ENCODE results near the gene FYN. TPM values are rescaled to one million over a fixed set of nuclear protein-coding genes. Genes with fewer than 3 reads are reported as not detected.
A peak's percentile ranks its signal among the peaks of the same experiment; 100 is the strongest.

FYN gene
- total and polyA plus RNA-seq, 2 donors: 93.9 to 97.6 TPM

DNA sequence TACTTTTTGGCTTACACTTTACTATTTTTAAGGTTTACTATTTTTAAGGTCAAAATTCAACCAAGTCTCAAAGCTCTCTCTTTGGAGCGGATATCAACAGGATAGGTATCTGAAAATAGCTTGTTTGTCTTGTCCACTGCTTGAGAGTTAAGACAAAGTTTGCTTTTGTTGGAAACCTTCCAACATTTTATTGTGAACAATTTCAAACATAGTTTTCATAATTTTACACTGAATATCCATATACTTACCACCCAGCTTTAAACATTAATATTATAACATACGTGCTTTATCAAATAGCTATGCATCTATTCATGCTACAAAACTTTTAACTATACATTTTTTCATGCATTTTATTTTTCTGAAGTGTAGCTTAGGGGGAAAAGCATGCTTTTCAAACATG, 109.9 kb downstream of the FYN start:
- Histone ChIP-seq H3K4me1 (ENCODE audit: control insufficient read depth in 2 of 2, insufficient read depth in 2 of 2, low read length in 2 of 2) (peaks cover 51 to 70% of the 10 kb centered on the region in 2 donors), H3K36me3 (ENCODE audit: control insufficient read depth in 2 of 2, insufficient read depth in 2 of 2, low read length in 1 of 2) (peaks cover 9 to 11% of the 10 kb centered on the region in 2 donors), H3K4me3 (ENCODE audit: low read length in 2 of 2) (no peak overlapping the region), H3K9me3 (ENCODE audit: control insufficient read depth in 2 of 2, insufficient read depth in 1 of 2, low read length in 1 of 2) (no peaks in the 10 kb centered on the region), H3K27me3 (ENCODE audit: control insufficient read depth in 2 of 2, insufficient read depth in 1 of 2, low read length in 1 of 2) (no peaks in the 10 kb centered on the region), H3K27ac (ENCODE audit: low read depth in 1 of 2, low read length in 1 of 2) (no peak overlapping the region)
- DNase-seq (ENCODE audit: low read depth in 6 of 9, low spot score in 9 of 9): no peak
- WGBS: 98% methylated on average over 2 of the region's 2 CpGs

DNA sequence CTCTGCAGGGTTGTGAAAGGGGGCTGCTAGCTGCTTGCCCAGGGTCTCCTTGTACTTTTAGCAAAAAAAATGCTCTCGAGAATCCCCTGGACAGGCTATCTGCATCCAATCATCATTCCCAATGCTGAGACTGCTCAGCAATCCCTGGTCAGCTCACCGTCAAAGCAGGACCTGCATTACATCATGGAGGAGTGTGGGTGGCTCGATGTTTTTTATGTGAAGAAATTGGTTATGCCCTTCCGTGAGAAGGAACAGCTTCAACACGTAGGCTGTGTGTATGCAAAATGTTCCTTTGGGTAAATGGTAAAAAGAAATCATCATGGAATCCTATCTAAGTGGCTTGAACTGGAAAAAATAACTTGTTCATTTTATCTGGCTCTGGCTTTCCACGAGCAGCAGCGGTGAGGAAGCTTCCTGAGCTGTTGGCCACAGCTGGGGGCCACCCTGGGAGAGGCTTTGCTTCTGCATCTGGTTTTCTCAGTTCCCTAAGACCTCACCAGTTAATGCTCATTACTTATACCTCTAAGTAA, 111.4 kb downstream of the FYN start:
- peaks cover 43 to 75% of the 10 kb centered on the region in 2 donors for H3K4me1 ChIP-seq (ENCODE audit: control insufficient read depth in 2 of 2, insufficient read depth in 2 of 2, low read length in 2 of 2)

DNA sequence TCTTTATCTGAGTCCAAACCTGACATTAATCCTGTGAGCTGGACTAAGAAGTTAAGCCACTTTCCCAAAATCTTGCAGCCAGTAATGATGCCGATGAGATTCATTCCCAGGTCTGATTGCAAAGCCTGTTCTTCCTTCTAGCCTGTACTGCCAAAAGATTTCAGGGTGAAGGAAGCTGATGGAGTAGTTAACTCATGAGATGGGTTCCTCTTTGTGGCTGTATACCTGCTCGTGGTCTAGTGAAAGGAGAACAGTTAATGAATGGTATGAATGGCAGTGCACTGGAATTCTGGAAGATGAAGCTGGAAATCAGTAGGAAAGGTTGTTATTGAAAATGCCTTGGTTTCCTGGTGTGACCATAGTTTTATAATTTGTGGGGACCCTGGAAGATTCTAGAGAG, 112.0 kb downstream of the FYN start:
- WGBS: 47% methylated on average over 2 of the region's 2 CpGs
- no peaks in the 10 kb centered on the region for H3K9me3 ChIP-seq (ENCODE audit: control insufficient read depth in 2 of 2, insufficient read depth in 1 of 2, low read length in 1 of 2)
- no peak overlapping the region for H3K4me3 ChIP-seq (ENCODE audit: low read length in 2 of 2)
- no peaks in the 10 kb centered on the region for H3K27me3 ChIP-seq (ENCODE audit: control insufficient read depth in 2 of 2, insufficient read depth in 1 of 2, low read length in 1 of 2)
- peak overlapping the region in 1 of 2 donors; percentile 84 for H3K27ac ChIP-seq (ENCODE audit: low read depth in 1 of 2, low read length in 1 of 2)
- H3K36me3 ChIP-seq (ENCODE audit: control insufficient read depth in 2 of 2, insufficient read depth in 2 of 2, low read length in 1 of 2): peaks cover 9 to 11% of the 10 kb centered on the region in 2 donors
- peaks cover 43 to 72% of the 10 kb centered on the region in 2 donors for H3K4me1 ChIP-seq (ENCODE audit: control insufficient read depth in 2 of 2, insufficient read depth in 2 of 2, low read length in 2 of 2)
- DNase-seq (ENCODE audit: low read depth in 6 of 9, low spot score in 9 of 9): no peak

More for the DNA sequence above, 111.4 kb downstream of the FYN start:
- WGBS: 50% methylated on average over 7 of the region's 7 CpGs
- Histone ChIP-seq H3K4me3 (ENCODE audit: low read length in 2 of 2) (no peak overlapping the region), H3K36me3 (ENCODE audit: control insufficient read depth in 2 of 2, insufficient read depth in 2 of 2, low read length in 1 of 2) (peaks cover 9 to 11% of the 10 kb centered on the region in 2 donors), H3K27me3 (ENCODE audit: control insufficient read depth in 2 of 2, insufficient read depth in 1 of 2, low read length in 1 of 2) (no peaks in the 10 kb centered on the region), H3K27ac (ENCODE audit: low read depth in 1 of 2, low read length in 1 of 2) (peak overlapping the region in 1 of 2 donors; percentile 44), H3K9me3 (ENCODE audit: control insufficient read depth in 2 of 2, insufficient read depth in 1 of 2, low read length in 1 of 2) (no peaks in the 10 kb centered on the region)
- DNase-seq (ENCODE audit: low read depth in 6 of 9, low spot score in 9 of 9): peak in 1 of 9 donors; percentile 54

DNA sequence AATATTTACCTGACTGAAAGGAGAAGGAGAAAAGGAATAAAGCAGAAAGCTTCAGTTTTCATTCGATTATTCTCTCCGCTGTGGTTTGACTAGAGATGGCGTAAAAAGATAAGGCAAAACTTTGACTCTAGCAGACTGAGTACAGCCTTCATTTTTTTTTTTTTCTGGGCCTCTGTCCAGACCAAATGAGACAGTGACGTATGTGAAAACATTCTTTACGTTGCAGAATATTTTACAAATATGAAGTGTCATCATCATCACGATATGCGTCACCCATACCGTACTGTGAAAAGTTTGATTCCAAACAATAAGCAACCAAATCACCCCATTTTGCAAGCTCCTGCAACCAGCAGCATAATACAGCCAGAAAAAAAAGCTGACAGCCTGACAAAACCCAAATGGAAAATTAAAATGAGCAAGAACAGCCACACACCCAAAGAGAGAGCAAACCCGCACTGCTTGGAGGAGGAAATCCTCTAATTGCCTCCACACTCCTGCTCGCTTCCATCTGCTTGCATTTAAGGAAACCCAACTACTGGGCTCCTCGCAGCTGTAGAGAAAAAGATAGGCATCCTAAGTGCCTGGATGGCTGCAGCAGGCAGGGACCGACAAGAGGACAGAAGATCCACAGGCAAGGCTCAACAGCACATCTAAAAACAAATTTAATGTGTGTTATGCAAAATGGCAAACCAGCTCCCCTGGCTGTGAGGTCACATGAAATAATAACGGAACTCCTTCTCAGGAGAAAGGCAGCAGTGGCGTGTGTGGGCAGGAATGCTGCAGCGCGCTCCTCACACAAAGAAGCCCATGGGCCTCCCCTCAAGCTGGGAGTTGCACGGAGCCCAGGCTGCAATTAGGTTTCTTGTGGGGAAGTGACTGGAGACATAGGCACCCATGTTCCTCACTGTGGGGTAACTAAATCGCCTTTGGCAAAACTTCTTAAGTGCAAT, 113.1 kb downstream of the FYN start:
- no peaks in the 10 kb centered on the region for H3K9me3 ChIP-seq (ENCODE audit: control insufficient read depth in 2 of 2, insufficient read depth in 1 of 2, low read length in 1 of 2)
- peaks cover 7 to 10% of the 10 kb centered on the region in 2 donors for H3K36me3 ChIP-seq (ENCODE audit: control insufficient read depth in 2 of 2, insufficient read depth in 2 of 2, low read length in 1 of 2)
- peak in 2 of 9 donors; percentile 47 to 74 for DNase-seq (ENCODE audit: low read depth in 6 of 9, low spot score in 9 of 9)
- peak overlapping the region; percentile 46 to 84 for H3K27ac ChIP-seq (ENCODE audit: low read depth in 1 of 2, low read length in 1 of 2)
- H3K27me3 ChIP-seq (ENCODE audit: control insufficient read depth in 2 of 2, insufficient read depth in 1 of 2, low read length in 1 of 2): no peaks in the 10 kb centered on the region
- WGBS: 57% methylated on average over 18 of the region's 18 CpGs
- peaks cover 41 to 68% of the 10 kb centered on the region in 2 donors for H3K4me1 ChIP-seq (ENCODE audit: control insufficient read depth in 2 of 2, insufficient read depth in 2 of 2, low read length in 2 of 2)
- H3K4me3 ChIP-seq (ENCODE audit: low read length in 2 of 2): no peak overlapping the region

DNA sequence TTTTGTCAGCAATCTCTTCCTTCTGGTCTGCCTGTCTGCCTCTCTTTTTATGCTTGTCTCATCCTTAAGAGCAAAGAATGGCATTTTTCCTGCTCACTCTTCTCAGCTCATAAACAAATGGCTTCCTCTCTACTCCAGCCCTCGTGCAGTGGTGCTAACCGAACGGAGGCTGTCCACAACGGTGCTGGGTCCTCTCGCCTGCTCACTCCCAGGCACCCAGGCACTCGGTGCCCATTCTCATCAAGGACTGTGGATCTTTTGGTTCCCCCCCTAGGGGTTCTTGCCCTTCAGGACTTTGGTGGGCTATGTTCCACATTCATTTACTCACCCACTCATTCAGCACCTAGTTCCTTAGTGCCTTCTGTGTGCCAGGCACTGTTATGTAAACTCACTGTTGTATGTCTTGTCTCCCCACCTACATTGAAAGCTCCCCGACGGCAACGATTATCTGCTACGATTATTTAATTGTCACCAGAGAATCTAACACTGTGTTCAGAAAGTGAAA, 113.9 kb downstream of the FYN start:
- Histone ChIP-seq H3K9me3 (ENCODE audit: control insufficient read depth in 2 of 2, insufficient read depth in 1 of 2, low read length in 1 of 2) (no peaks in the 10 kb centered on the region), H3K4me3 (ENCODE audit: low read length in 2 of 2) (no peak overlapping the region), H3K27me3 (ENCODE audit: control insufficient read depth in 2 of 2, insufficient read depth in 1 of 2, low read length in 1 of 2) (no peaks in the 10 kb centered on the region), H3K4me1 (ENCODE audit: control insufficient read depth in 2 of 2, insufficient read depth in 2 of 2, low read length in 2 of 2) (peaks cover 41 to 62% of the 10 kb centered on the region in 2 donors), H3K36me3 (ENCODE audit: control insufficient read depth in 2 of 2, insufficient read depth in 2 of 2, low read length in 1 of 2) (peaks cover 3 to 10% of the 10 kb centered on the region in 2 donors), H3K27ac (ENCODE audit: low read depth in 1 of 2, low read length in 1 of 2) (peak overlapping the region; percentile 84)
- DNase-seq (ENCODE audit: low read depth in 6 of 9, low spot score in 9 of 9): no peak
- 62% methylated on average over 10 of the region's 10 CpGs for WGBS

DNA sequence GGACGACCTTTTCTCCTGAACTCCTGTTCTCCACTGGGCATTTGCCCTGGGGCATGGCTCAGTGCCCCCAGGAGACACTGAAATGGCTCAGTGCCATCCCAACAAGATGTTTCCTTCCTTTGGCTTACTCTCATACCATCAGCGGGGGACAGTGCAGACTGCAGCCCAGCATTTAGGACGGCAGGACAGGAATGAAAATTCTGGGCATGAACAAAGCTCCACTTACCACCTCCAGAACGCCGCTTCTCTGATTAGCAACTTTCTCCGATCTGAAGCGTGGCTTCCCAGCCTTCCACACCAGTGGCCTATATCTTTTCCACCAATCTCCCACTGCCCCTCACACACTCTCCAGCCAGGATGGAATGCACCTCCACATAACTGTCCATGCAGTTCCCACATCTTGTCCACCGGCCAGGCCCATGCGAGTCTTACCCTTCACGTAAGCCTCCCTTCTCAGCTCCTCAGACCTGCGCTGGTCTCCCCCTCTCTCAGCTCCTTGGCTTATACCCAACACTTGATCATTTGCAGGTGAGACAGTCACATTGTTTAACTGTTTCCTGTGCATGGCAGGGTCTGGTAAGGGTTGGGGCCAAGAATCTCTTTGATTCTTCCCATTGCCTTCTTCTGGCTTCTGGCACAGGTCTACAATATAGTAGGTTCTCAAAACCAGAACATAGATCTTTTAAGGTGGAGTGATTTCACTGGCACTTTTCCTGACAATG, 114.5 kb downstream of the FYN start:
- WGBS: 80% methylated on average over 11 of the region's 11 CpGs
- Histone ChIP-seq H3K36me3 (ENCODE audit: control insufficient read depth in 2 of 2, insufficient read depth in 2 of 2, low read length in 1 of 2) (peaks cover 6 to 13% of the 10 kb centered on the region in 2 donors), H3K27me3 (ENCODE audit: control insufficient read depth in 2 of 2, insufficient read depth in 1 of 2, low read length in 1 of 2) (no peaks in the 10 kb centered on the region), H3K4me3 (ENCODE audit: low read length in 2 of 2) (no peak overlapping the region), H3K27ac (ENCODE audit: low read depth in 1 of 2, low read length in 1 of 2) (peak overlapping the region; percentile 84), H3K4me1 (ENCODE audit: control insufficient read depth in 2 of 2, insufficient read depth in 2 of 2, low read length in 2 of 2) (peaks cover 41 to 57% of the 10 kb centered on the region in 2 donors), H3K9me3 (ENCODE audit: control insufficient read depth in 2 of 2, insufficient read depth in 1 of 2, low read length in 1 of 2) (no peaks in the 10 kb centered on the region)
- DNase-seq (ENCODE audit: low read depth in 6 of 9, low spot score in 9 of 9): peak in 3 of 9 donors; percentile 33 to 66 (median 44)

DNA sequence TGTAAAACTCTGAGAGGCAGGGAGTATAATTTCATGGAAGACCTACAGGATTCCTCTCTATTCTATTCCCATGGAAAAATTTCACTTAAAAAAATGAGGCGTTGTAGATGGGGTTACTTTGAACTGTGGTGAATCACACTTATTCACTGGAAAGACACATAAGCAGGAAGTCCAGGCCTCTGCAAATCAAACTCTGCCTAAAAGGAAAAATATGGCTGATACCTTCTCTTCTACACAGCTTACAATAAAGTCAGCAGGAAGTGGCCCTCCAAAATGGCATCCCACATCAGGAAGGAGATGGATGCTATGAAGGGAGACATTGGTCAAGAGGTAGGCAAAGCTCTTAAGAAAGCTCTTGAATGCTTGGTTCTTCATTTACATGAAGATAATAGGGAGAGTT, 115.9 kb downstream of the FYN start:
- H3K9me3 ChIP-seq (ENCODE audit: control insufficient read depth in 2 of 2, insufficient read depth in 1 of 2, low read length in 1 of 2): no peaks in the 10 kb centered on the region
- H3K27me3 ChIP-seq (ENCODE audit: control insufficient read depth in 2 of 2, insufficient read depth in 1 of 2, low read length in 1 of 2): no peaks in the 10 kb centered on the region
- no peak overlapping the region for H3K4me3 ChIP-seq (ENCODE audit: low read length in 2 of 2)
- no peak for DNase-seq (ENCODE audit: low read depth in 6 of 9, low spot score in 9 of 9)
- H3K4me1 ChIP-seq (ENCODE audit: control insufficient read depth in 2 of 2, insufficient read depth in 2 of 2, low read length in 2 of 2): peaks cover 37 to 49% of the 10 kb centered on the region in 2 donors
- H3K27ac ChIP-seq (ENCODE audit: low read depth in 1 of 2, low read length in 1 of 2): peak overlapping the region in 1 of 2 donors; percentile 22
- WGBS: 44% methylated on average over 1 of the region's 1 CpG
- peaks cover 6 to 17% of the 10 kb centered on the region in 2 donors for H3K36me3 ChIP-seq (ENCODE audit: control insufficient read depth in 2 of 2, insufficient read depth in 2 of 2, low read length in 1 of 2)

DNA sequence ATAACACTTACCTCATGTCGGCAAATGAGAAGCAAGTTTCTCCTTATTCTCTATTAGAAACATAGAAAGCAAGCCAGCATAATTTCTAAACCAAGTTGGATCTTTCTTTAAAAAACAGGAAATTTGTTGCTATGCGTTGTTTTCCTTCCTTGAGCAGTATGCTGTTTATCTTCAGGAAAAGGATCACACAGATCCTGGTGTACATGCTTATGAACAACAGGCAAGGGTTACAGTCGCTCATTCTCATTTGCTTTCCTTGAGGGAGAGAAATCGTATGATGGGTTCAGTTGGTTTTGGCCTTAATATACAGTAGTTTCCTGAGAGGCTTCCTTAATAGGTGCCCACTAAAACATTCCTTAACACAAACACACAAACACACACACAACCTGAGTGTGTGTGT, 118.8 kb downstream of the FYN start:
- 94% methylated on average over 4 of the region's 4 CpGs for WGBS
- Histone ChIP-seq H3K27ac (ENCODE audit: low read depth in 1 of 2, low read length in 1 of 2) (no peak overlapping the region), H3K4me1 (ENCODE audit: control insufficient read depth in 2 of 2, insufficient read depth in 2 of 2, low read length in 2 of 2) (peaks cover 24 to 40% of the 10 kb centered on the region in 2 donors), H3K9me3 (ENCODE audit: control insufficient read depth in 2 of 2, insufficient read depth in 1 of 2, low read length in 1 of 2) (no peaks in the 10 kb centered on the region), H3K36me3 (ENCODE audit: control insufficient read depth in 2 of 2, insufficient read depth in 2 of 2, low read length in 1 of 2) (peaks cover 3 to 7% of the 10 kb centered on the region in 2 donors), H3K27me3 (ENCODE audit: control insufficient read depth in 2 of 2, insufficient read depth in 1 of 2, low read length in 1 of 2) (no peaks in the 10 kb centered on the region), H3K4me3 (ENCODE audit: low read length in 2 of 2) (no peak overlapping the region)
- DNase-seq (ENCODE audit: low read depth in 6 of 9, low spot score in 9 of 9): no peak
